Kidney epithelial cell (primary cell): ENCODE measurements around the gene TRMU. TPM values are rescaled to one million over a fixed set of nuclear protein-coding genes. Genes with fewer than 3 reads are reported as not detected.

Experiments used
- DNase-seq: peaks from one replicate; pipeline ENCODE4 v3.0.0-alpha.2; 2010; ENCODE audit warnings: low read depth
- H3K27me3 ChIP-seq: 2 replicates; pipeline ENCODE4 v1.6.0; 2011; ENCODE audit warnings: low read length; ENCODE audit not compliant: control insufficient read depth, insufficient read depth
- H3K36me3 ChIP-seq: 2 replicates; pipeline ENCODE4 v1.5.1; 2011; ENCODE audit warnings: low read length; ENCODE audit not compliant: control insufficient read depth, insufficient read depth
- H3K4me3 ChIP-seq: 2 replicates; pipeline ENCODE4 v1.5.1; 2011; ENCODE audit warnings: low read depth, mild to moderate bottlenecking, control low read depth, low read length
- CTCF ChIP-seq: IDR thresholded peaks from 2 replicates; pipeline ENCODE4 v1.5.1; 2011; ENCODE audit warnings: mild to moderate bottlenecking, moderate library complexity, low read length, control low read depth, inconsistent platforms; ENCODE audit not compliant: insufficient read depth, poor library complexity, severe bottlenecking
- total RNA-seq: library from RNA; depleted of rRNA; stranded (reverse); fragments of >200 nt; gene quantifications from 2 replicates; pipeline ENCODE4 v1.2.3, GENCODE V29; 2015

Gene TRMU
- total RNA-seq, 1 donor from 2014 or later, result 20.8 TPM

GRCh38 chr22:46293577-46294260 is 41.8 kb upstream of the TRMU start:
- no peak for TF ChIP-seq CTCF
- Histone ChIP-seq H3K27me3 (no peaks in the 10 kb centered on the region), H3K4me3 (no peak overlapping the region)

GRCh38 chr22:46294784-46295183 is 40.7 kb upstream of the TRMU start:
- H3K36me3 ChIP-seq, result no peaks in the 10 kb centered on the region
- H3K4me3 ChIP-seq, result no peak overlapping the region
- no peaks in the 10 kb centered on the region for H3K27me3 ChIP-seq
- no peak for TF ChIP-seq CTCF
- DNase-seq, result no peak

More at GRCh38 chr22:46293577-46294260, 41.8 kb upstream of the TRMU start:
- DNase-seq, result no peak
- H3K36me3 ChIP-seq, result no peaks in the 10 kb centered on the region

GRCh38 chr22:46295277-46295971 is 40.1 kb upstream of the TRMU start:
- no peak for DNase-seq

GRCh38 chr22:46296257-46297150 is 39.0 kb upstream of the TRMU start, which contains the start of gene GTSE1:
Gene GTSE1, plus strand, starts transcription at chr22:46296870. Its CDS starts 531 bp downstream, at chr22:46297401.
- TF ChIP-seq CTCF, result no peak
- Histone ChIP-seq H3K27me3 (no peaks in the 10 kb centered on the region), H3K36me3 (no peaks in the 10 kb centered on the region), H3K4me3 (peak within 1 kb of the TSS; percentile 68)
- DNase-seq, result peak; percentile 86

More at GRCh38 chr22:46295277-46295971, 40.1 kb upstream of the TRMU start:
- TF ChIP-seq CTCF, result no peak
- Histone ChIP-seq H3K36me3 (no peaks in the 10 kb centered on the region), H3K4me3 (peak overlapping the region; percentile 68), H3K27me3 (no peaks in the 10 kb centered on the region)

GRCh38 chr22:46297151-46297812 is 38.2 kb upstream of the TRMU start:
- Histone ChIP-seq H3K36me3 (no peaks in the 10 kb centered on the region), H3K4me3 (peak overlapping the region; percentile 68), H3K27me3 (no peaks in the 10 kb centered on the region)
- DNase-seq, result no peak
- no peak for TF ChIP-seq CTCF
